H9 (cell line): ENCODE measurements around the gene PRX. TPM values are rescaled to one million over a fixed set of nuclear protein-coding genes. Genes with fewer than 3 reads are reported as not detected.

Experiments
- DNase-seq: peaks from one replicate; pipeline ENCODE4 v3.0.0-alpha.2; 2017
- H2AFZ ChIP-seq: one replicate; pipeline ENCODE4 v1.6.1; 2013; ENCODE audit warnings: mild to moderate bottlenecking, low read length, control low read depth, moderate library complexity
- H2AK5ac ChIP-seq: 2 replicates; pipeline ENCODE4 v1.6.1; 2013; ENCODE audit warnings: low read length, control low read depth, mixed read lengths; ENCODE audit not compliant: insufficient read length
- H2BK120ac ChIP-seq: one replicate; pipeline ENCODE4 v1.6.1; 2013; ENCODE audit warnings: low read depth, mild to moderate bottlenecking, low read length, control low read depth, inconsistent platforms; ENCODE audit not compliant: poor library complexity, severe bottlenecking
- H2BK12ac ChIP-seq: 2 replicates; pipeline ENCODE4 v1.6.1; 2013; ENCODE audit warnings: low read length, control low read depth, mixed read lengths, low read depth; ENCODE audit not compliant: insufficient read length
- H2BK15ac ChIP-seq: 2 replicates; pipeline ENCODE4 v1.6.1; 2013; ENCODE audit warnings: low read depth, low read length, control low read depth
- H2BK20ac ChIP-seq: one replicate; pipeline ENCODE4 v1.6.1; 2013; ENCODE audit warnings: low read depth, mild to moderate bottlenecking, low read length, control low read depth, inconsistent platforms; ENCODE audit not compliant: poor library complexity, severe bottlenecking
- H2BK5ac ChIP-seq: 2 replicates; pipeline ENCODE4 v1.6.1; 2013; ENCODE audit warnings: low read length, control low read depth, mixed read lengths; ENCODE audit not compliant: insufficient read length
- H3K14ac ChIP-seq: 2 replicates; pipeline ENCODE4 v1.6.1; 2013; ENCODE audit warnings: low read length, control low read depth; ENCODE audit not compliant: insufficient read depth
- H3K18ac ChIP-seq: 2 replicates; pipeline ENCODE4 v1.6.1; 2013; ENCODE audit warnings: low read depth, mild to moderate bottlenecking, mixed read lengths, low read length, control low read depth; ENCODE audit not compliant: insufficient read length
- H3K23ac ChIP-seq: 2 replicates; pipeline ENCODE4 v1.6.1; 2013; ENCODE audit warnings: low read length, control low read depth, mixed read lengths, low read depth; ENCODE audit not compliant: insufficient read length
- H3K23me2 ChIP-seq: 2 replicates; pipeline ENCODE4 v1.6.1; 2013; ENCODE audit warnings: low read depth, mild to moderate bottlenecking, mixed read lengths, low read length, control low read depth; ENCODE audit not compliant: insufficient read length, poor library complexity, severe bottlenecking
- H3K27ac ChIP-seq: 2 replicates; pipeline ENCODE4 v1.5.1; 2013; ENCODE audit warnings: low read length, control low read depth, mixed read lengths, low read depth; ENCODE audit not compliant: insufficient read length
- H3K27me3 ChIP-seq: 2 replicates; pipeline ENCODE4 v1.6.1; 2013; ENCODE audit warnings: low read length, control low read depth, inconsistent platforms; ENCODE audit not compliant: insufficient read depth
- H3K4ac ChIP-seq: 2 replicates; pipeline ENCODE4 v1.6.1; 2013; ENCODE audit warnings: low read depth, mild to moderate bottlenecking, control low read depth, inconsistent platforms, low read length, moderate library complexity
- H3K4me1 ChIP-seq: 2 replicates; pipeline ENCODE4 v1.6.1; 2013; ENCODE audit warnings: low read length, control low read depth, inconsistent platforms; ENCODE audit not compliant: insufficient read depth
- H3K4me2 ChIP-seq: 2 replicates; pipeline ENCODE4 v1.6.1; 2013; ENCODE audit warnings: low read length, control low read depth, mixed read lengths; ENCODE audit not compliant: insufficient read length, insufficient read depth
- H3K56ac ChIP-seq: 2 replicates; pipeline ENCODE4 v1.6.1; 2013; ENCODE audit warnings: low read depth, mild to moderate bottlenecking, mixed read lengths, low read length, control low read depth; ENCODE audit not compliant: insufficient read length
- H3K79me1 ChIP-seq: 2 replicates; pipeline ENCODE4 v1.6.1; 2013; ENCODE audit warnings: low read depth, mild to moderate bottlenecking, moderate library complexity, low read length, control low read depth, inconsistent platforms; ENCODE audit not compliant: insufficient read depth, poor library complexity, severe bottlenecking
- H3K79me2 ChIP-seq: 2 replicates; pipeline ENCODE4 v1.6.1; 2013; ENCODE audit warnings: low read length, control low read depth, inconsistent platforms; ENCODE audit not compliant: insufficient read depth
- H3K9ac ChIP-seq: 2 replicates; pipeline ENCODE4 v1.6.1; 2013; ENCODE audit warnings: low read length, control low read depth, mixed read lengths; ENCODE audit not compliant: insufficient read length; ENCODE audit errors: extremely low read depth
- H3K9me3 ChIP-seq: one replicate; pipeline ENCODE4 v1.6.1; 2013; ENCODE audit warnings: low read depth, low read length, inconsistent platforms; ENCODE audit not compliant: control insufficient read depth
- H3T11ph ChIP-seq: one replicate; pipeline ENCODE4 v1.6.1; 2013; ENCODE audit warnings: mild to moderate bottlenecking, low read length, control low read depth, inconsistent platforms
- H4K20me1 ChIP-seq: one replicate; pipeline ENCODE4 v1.6.1; 2013; ENCODE audit not compliant: control insufficient read depth, insufficient read length, insufficient read depth
- H4K5ac ChIP-seq: 2 replicates; pipeline ENCODE4 v1.6.1; 2013; ENCODE audit warnings: low read depth, mild to moderate bottlenecking, mixed read lengths, low read length, control low read depth; ENCODE audit not compliant: insufficient read length
- H4K8ac ChIP-seq: replicated peaks from 2 replicates; pipeline ENCODE4 v1.6.1; 2013; ENCODE audit warnings: low read length, control low read depth, mixed read lengths, low read depth; ENCODE audit not compliant: insufficient read length
- H4K91ac ChIP-seq: 2 replicates; pipeline ENCODE4 v1.6.1; 2013; ENCODE audit warnings: low read depth, mild to moderate bottlenecking, moderate library complexity, mixed read lengths, low read length, control low read depth; ENCODE audit not compliant: insufficient read length
- H3K27ac Mint-ChIP-seq, 3 experiments: 2 replicates in 2 of 3; 3 replicates in 1 of 3; pipeline ENCODE4 v1.8.0; 2020 to 2021; ENCODE audit warnings: mixed read lengths in 3 of 3, mild to moderate bottlenecking in 1 of 3, moderate library complexity in 1 of 3
- H3K27me3 Mint-ChIP-seq: 2 replicates; pipeline ENCODE4 v1.8.0; 2021; ENCODE audit warnings: low read depth, mild to moderate bottlenecking, moderate library complexity, mixed read lengths
- H3K36me3 Mint-ChIP-seq, 3 experiments: 2 replicates in 2 of 3; 3 replicates in 1 of 3; pipeline ENCODE4 v1.8.0; 2020 to 2021; ENCODE audit warnings: low read depth in 3 of 3, mixed read lengths in 3 of 3; ENCODE audit not compliant: insufficient read depth in 1 of 3
- H3K4me1 Mint-ChIP-seq, 2 experiments: 2 replicates each; pipeline ENCODE4 v1.8.0; 2020; ENCODE audit warnings: mixed read lengths in 2 of 2
- H3K4me3 Mint-ChIP-seq, 2 experiments: 2 replicates in 1 of 2; 3 replicates in 1 of 2; pipeline ENCODE4 v1.8.0; 2020 to 2021; ENCODE audit warnings: mild to moderate bottlenecking in 2 of 2, mixed read lengths in 2 of 2, moderate library complexity in 1 of 2
- H3K9me3 Mint-ChIP-seq, 2 experiments: 2 replicates in 1 of 2; 3 replicates in 1 of 2; pipeline ENCODE4 v1.8.0; 2020; ENCODE audit warnings: mild to moderate bottlenecking in 2 of 2, mixed read lengths in 2 of 2, moderate library complexity in 1 of 2
- WGBS: extraction: QIAGEN DNeasy Blood & Tissue Kit; methylation state at CpG from one replicate; pipeline ENCODE4 v1.1.7; 2013; ENCODE audit warnings: missing lambda C conversion rate, low lambda C conversion rate, mixed read lengths; ENCODE audit not compliant: insufficient read length; ENCODE audit errors: extremely low coverage; 5-methylcytosine and 5-hydroxymethylcytosine counted together
- total RNA-seq: library from RNA; stranded (reverse); gene quantifications from 2 replicates; pipeline ENCODE4 v1.2.1, GENCODE V29; 2021
- TF ChIP-seq, protein P1 (sequence below): fragments of 200-600 bp; sonication (generic); conservative IDR thresholded peaks from 3 replicates; pipeline ENCODE4 v1.8.0; 2021; ENCODE audit warnings: antibody characterized with exemption, mild to moderate bottlenecking

The PRX gene
- total RNA-seq, 1 experiment from 2014 or later, result 4.0 TPM

DNA sequence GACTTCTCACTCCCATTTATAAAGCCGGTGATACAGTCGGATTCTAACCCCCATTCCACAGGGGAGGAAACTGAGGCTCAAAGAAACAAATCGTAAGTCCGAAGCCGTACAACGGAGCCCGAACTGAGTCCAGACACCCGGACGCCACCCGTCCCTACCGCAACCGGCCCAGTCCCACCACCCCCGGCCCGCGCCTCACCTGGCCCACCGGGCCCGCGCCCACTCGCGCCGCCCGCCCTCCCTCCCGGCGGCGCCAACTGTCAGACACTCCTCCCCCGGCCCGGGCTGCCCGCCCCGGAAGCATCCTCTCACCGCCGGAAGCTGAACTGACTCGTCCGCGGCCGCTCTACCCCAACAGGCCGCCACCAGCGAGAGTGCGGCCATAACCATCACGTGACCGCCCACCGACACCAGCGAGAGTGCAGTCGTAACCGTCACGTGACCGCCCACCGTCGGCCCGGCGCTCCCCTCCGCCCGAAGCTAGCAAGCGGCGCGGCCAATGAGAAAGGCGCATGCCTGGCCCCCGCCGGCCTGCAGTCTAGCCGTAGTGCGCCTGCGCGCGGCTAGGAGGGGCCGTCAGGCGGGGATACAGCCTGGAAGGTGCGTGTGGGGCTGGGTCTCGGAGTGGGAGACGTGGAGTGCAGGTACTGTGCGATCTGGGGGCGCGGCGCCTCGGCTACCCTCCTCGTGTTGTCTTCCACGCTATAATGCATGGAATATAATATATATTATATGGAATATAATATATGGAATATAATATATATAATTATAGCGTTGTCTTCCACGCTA is 64.9 kb downstream of the PRX start, which contains the start of the genes C19orf47 and PLD3:
TSS of gene C19orf47 (minus strand) at position 273 of the 789 bp plus-strand sequence. CDS start 6,540 bp downstream, outside the sequence.
TSS of gene PLD3 (plus strand) at position 571 of the 789 bp plus-strand sequence. CDS start 17,789 bp downstream, outside the sequence.
- H3K18ac ChIP-seq, result no peak within 1 kb of the TSS
- no peak within 1 kb of the TSS for H3K14ac ChIP-seq
- H3K27me3 ChIP-seq, result no peaks in the 10 kb centered on the region
- peak within 1 kb of the TSS; percentile 97 for H3K4me2 ChIP-seq
- H4K5ac ChIP-seq, result no peak within 1 kb of the TSS
- no peak within 1 kb of the TSS for H2AK5ac ChIP-seq
- no peak within 1 kb of the TSS for H3T11ph ChIP-seq
- Mint-ChIP-seq H3K36me3 (no peaks in the 10 kb centered on the region), H3K27me3 (no peaks in the 10 kb centered on the region), H3K9me3 (peaks cover 0 to 3% of the 10 kb centered on the region in 2 experiments; a peak in 1 of 5 replicates), H3K4me1 (peaks cover 12 to 16% of the 10 kb centered on the region in 2 experiments), H3K27ac (peak within 1 kb of the TSS; percentile 36 to 75 (median 37)), H3K4me3 (peak within 1 kb of the TSS; percentile 76 to 93)
- H4K20me1 ChIP-seq, result no peaks in the 10 kb centered on the region
- no peaks in the 10 kb centered on the region for H3K79me1 ChIP-seq
- H3K4me1 ChIP-seq, result no peaks in the 10 kb centered on the region
- H2BK120ac ChIP-seq, result no peak within 1 kb of the TSS
- no CpG with 5 or more reads among the region's 77 CpGs for WGBS
- peak within 1 kb of the TSS; percentile 65 for H3K9ac ChIP-seq
- H3K9me3 ChIP-seq, result no peaks in the 10 kb centered on the region
- no peak within 1 kb of the TSS for H3K23ac ChIP-seq
- no peaks in the 10 kb centered on the region for H3K79me2 ChIP-seq
- H4K91ac ChIP-seq, result no peak within 1 kb of the TSS
- H2BK12ac ChIP-seq, result no peak within 1 kb of the TSS
- no peak within 1 kb of the TSS for H2AFZ ChIP-seq
- no peak within 1 kb of the TSS for H3K56ac ChIP-seq
- no peak within 1 kb of the TSS for H4K8ac ChIP-seq
- no peak within 1 kb of the TSS for H2BK15ac ChIP-seq
- no peak within 1 kb of the TSS for H3K4ac ChIP-seq
- H2BK5ac ChIP-seq, result no peak within 1 kb of the TSS
- H3K23me2 ChIP-seq, result peaks cover 6% of the 10 kb centered on the region
- H3K27ac ChIP-seq, result no peak within 1 kb of the TSS
- TF ChIP-seq, protein P1, sequence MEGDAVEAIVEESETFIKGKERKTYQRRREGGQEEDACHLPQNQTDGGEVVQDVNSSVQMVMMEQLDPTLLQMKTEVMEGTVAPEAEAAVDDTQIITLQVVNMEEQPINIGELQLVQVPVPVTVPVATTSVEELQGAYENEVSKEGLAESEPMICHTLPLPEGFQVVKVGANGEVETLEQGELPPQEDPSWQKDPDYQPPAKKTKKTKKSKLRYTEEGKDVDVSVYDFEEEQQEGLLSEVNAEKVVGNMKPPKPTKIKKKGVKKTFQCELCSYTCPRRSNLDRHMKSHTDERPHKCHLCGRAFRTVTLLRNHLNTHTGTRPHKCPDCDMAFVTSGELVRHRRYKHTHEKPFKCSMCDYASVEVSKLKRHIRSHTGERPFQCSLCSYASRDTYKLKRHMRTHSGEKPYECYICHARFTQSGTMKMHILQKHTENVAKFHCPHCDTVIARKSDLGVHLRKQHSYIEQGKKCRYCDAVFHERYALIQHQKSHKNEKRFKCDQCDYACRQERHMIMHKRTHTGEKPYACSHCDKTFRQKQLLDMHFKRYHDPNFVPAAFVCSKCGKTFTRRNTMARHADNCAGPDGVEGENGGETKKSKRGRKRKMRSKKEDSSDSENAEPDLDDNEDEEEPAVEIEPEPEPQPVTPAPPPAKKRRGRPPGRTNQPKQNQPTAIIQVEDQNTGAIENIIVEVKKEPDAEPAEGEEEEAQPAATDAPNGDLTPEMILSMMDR, result no peak
- H2BK20ac ChIP-seq, result no peak within 1 kb of the TSS
- peak; percentile 100 for DNase-seq
